K562 (cell line): ENCODE results near the gene ELSPBP1. TPM values are rescaled to one million over a fixed set of nuclear protein-coding genes. Genes with fewer than 3 reads are reported as not detected.

ENCODE experiments used
- ATAC-seq: fragments of 200-7000 bp; cut with Tn5 transposase; 3 replicates; pipeline ENCODE4 v1.9.1; 2020; ENCODE audit warnings: moderate library complexity
- BruUV-seq: library from RNA; stranded (reverse); fragments of 400-500 nt; replicated peaks from 2 replicates; lab custom pipeline; 2021; lab: Mats Ljungman, UMichigan
- CTCF ChIA-PET: fragments of 300-600 bp; formaldehyde crosslinking; extraction: SDS; loops from one replicate; lab custom pipeline; 2021; ENCODE audit warnings: low intra/inter-chr PET ratio; lab: Yijun Ruan, JAX
- POLR2A ChIA-PET: fragments of 300-600, 350-650 bp; sonication (Branson Sonifier 250); formaldehyde crosslinking; extraction: SDS; loops from one replicate; lab custom pipeline; 2021; ENCODE audit warnings: antibody characterized with exemption, inconsistent platforms; lab: Yijun Ruan, JAX
- DNase-seq, 4 experiments: peaks; one replicate each; pipeline versions ENCODE4 v3.0.0 to v3.0.0-alpha.2; 2011 to 2018; ENCODE audit warnings: low spot score in 3 of 4, mixed read lengths in 3 of 4; ENCODE audit errors: extremely low read depth in 1 of 4
- FAIRE-seq: peaks from 2 replicates; lab custom pipeline; 2011; peaks lifted over from hg19 to GRCh38; lab: Jason Lieb, UNC
- H2AFZ ChIP-seq: 2 replicates; pipeline ENCODE4 v1.6.0; 2011; ENCODE audit warnings: low read depth, low read length, control low read depth, inconsistent platforms
- H3K27ac ChIP-seq: fragments of 200-600 bp; 3 replicates; pipeline ENCODE4 v1.8.0; 2011; ENCODE audit warnings: low read depth, mild to moderate bottlenecking, control low read depth, inconsistent platforms, low read length, moderate library complexity, mixed read lengths; ENCODE audit errors: extremely low read depth
- H3K27me3 ChIP-seq, 2 experiments: fragments of 300-600 bp in 1 of 2; 2 replicates in 1 of 2; 3 replicates in 1 of 2; pipeline versions ENCODE4 v1.6.0 to v1.8.0; 2011; ENCODE audit warnings: inconsistent platforms in 2 of 2, low read length in 2 of 2, mild to moderate bottlenecking in 1 of 2, mixed read lengths in 1 of 2, moderate library complexity in 1 of 2; ENCODE audit not compliant: control insufficient read depth in 2 of 2, insufficient read depth in 2 of 2
- H3K36me3 ChIP-seq: fragments of 300-600 bp; 3 replicates; pipeline ENCODE4 v1.8.0; 2011; ENCODE audit warnings: mild to moderate bottlenecking, low read length, inconsistent platforms; ENCODE audit not compliant: control insufficient read depth, insufficient read depth
- H3K4me1 ChIP-seq, 2 experiments: fragments of 200-600 bp in 1 of 2; replicated peaks in 1 of 2; 2 replicates in 1 of 2; 3 replicates in 1 of 2; pipeline versions ENCODE4 v1.5.1 to v1.8.0; 2011; ENCODE audit warnings: inconsistent platforms in 2 of 2, low read length in 2 of 2, mild to moderate bottlenecking in 1 of 2, mixed read lengths in 1 of 2, moderate library complexity in 1 of 2; ENCODE audit not compliant: control insufficient read depth in 2 of 2, insufficient read depth in 2 of 2
- H3K4me2 ChIP-seq: 2 replicates; pipeline ENCODE4 v1.6.1; 2011; ENCODE audit warnings: low read length, control low read depth, inconsistent platforms, mixed read lengths; ENCODE audit not compliant: insufficient read depth
- H3K4me3 ChIP-seq: fragments of 200-600 bp; sonication (generic), shearing (Covaris generic); 2 replicates; pipeline ENCODE4 v1.5.1; 2016; ENCODE audit warnings: control low read depth, inconsistent platforms
- H3K79me2 ChIP-seq: fragments of 200-600 bp; 3 replicates; pipeline ENCODE4 v1.8.0; 2011; ENCODE audit warnings: low read length, inconsistent platforms; ENCODE audit not compliant: control insufficient read depth, insufficient read depth
- H3K9ac ChIP-seq, 2 experiments: 2 replicates each; pipeline versions ENCODE4 v1.6.0 to v1.6.1; 2011; ENCODE audit warnings: low read depth in 2 of 2, low read length in 2 of 2, control low read depth in 1 of 2, inconsistent platforms in 1 of 2, mild to moderate bottlenecking in 1 of 2, mixed read lengths in 1 of 2; ENCODE audit not compliant: insufficient read depth in 1 of 2
- H3K9me1 ChIP-seq: one replicate; pipeline ENCODE4 v1.6.0; 2011; ENCODE audit warnings: inconsistent platforms, mild to moderate bottlenecking, low read length, moderate library complexity; ENCODE audit not compliant: control insufficient read depth, insufficient read depth
- H3K9me3 ChIP-seq: replicated peaks from 2 replicates; pipeline ENCODE4 v1.5.1; 2011; ENCODE audit warnings: low read depth, low read length, inconsistent platforms; ENCODE audit not compliant: control insufficient read depth, insufficient read depth
- H4K20me1 ChIP-seq: replicated peaks from 2 replicates; pipeline ENCODE4 v1.6.1; 2011; ENCODE audit warnings: low read length, inconsistent platforms, mixed read lengths; ENCODE audit not compliant: control insufficient read depth, insufficient read depth
- ADNP ChIP-seq: fragments of 200-800 bp; sonication (Bioruptor generic); IDR thresholded peaks from 2 replicates; pipeline ENCODE4 v1.6.1; 2016; ENCODE audit warnings: missing genetic modification characterization, missing compliant biosample characterization
- ATF7 ChIP-seq: fragments of 450-650 bp; IDR thresholded peaks from 2 replicates; pipeline ENCODE4 v1.7.1; 2014; ENCODE audit warnings: mild to moderate bottlenecking, moderate library complexity
- CREM ChIP-seq: IDR thresholded peaks from 2 replicates; pipeline ENCODE4 v1.6.1; 2014; ENCODE audit warnings: antibody characterized with exemption, low read depth
- FOS ChIP-seq: IDR thresholded peaks from 3 replicates; pipeline ENCODE4 v1.6.1; 2011; ENCODE audit not compliant: insufficient read length; ENCODE audit errors: extremely low read depth
- HCFC1 ChIP-seq: IDR thresholded peaks from 2 replicates; pipeline ENCODE4 v1.6.1; 2012; ENCODE audit warnings: low read depth, low read length, improper control_type of control experiment
- MCM3 ChIP-seq: fragments of 450-650 bp; IDR thresholded peaks from 2 replicates; pipeline ENCODE4 v1.6.1; 2016
- PREB ChIP-seq: sonication (generic); formaldehyde crosslinking; IDR thresholded peaks from 2 replicates; pipeline ENCODE4 v1.8.1; 2023; ENCODE audit warnings: mild to moderate bottlenecking, missing genetic modification reagents
- RBM15 ChIP-seq: fragments of 200-400 bp; formaldehyde crosslinking; IDR thresholded peaks from 2 replicates; pipeline ENCODE4 v1.6.1; 2018; ENCODE audit warnings: mild to moderate bottlenecking, low read length, moderate library complexity; ENCODE audit not compliant: insufficient read depth
- SMARCB1 ChIP-seq: IDR thresholded peaks from 2 replicates; pipeline ENCODE4 v1.6.1; 2011; ENCODE audit warnings: improper control_type of control experiment, low read depth; ENCODE audit not compliant: insufficient read length
- SREBF2 ChIP-seq: sonication (generic); formaldehyde crosslinking; IDR thresholded peaks from 2 replicates; pipeline ENCODE4 v1.4.0; 2020; ENCODE audit warnings: mild to moderate bottlenecking, missing genetic modification reagents
- STAT5A ChIP-seq: IDR thresholded peaks from 2 replicates; pipeline ENCODE4 v1.6.1; 2012; ENCODE audit warnings: low read length, inconsistent platforms, borderline replicate concordance
- TSC22D4 ChIP-seq: fragments of 450-650 bp; IDR thresholded peaks from 2 replicates; pipeline ENCODE4 v1.6.1; 2016; ENCODE audit warnings: missing genetic modification characterization, missing biosample characterization, control low read depth
- ZNF124 ChIP-seq: sonication (generic); formaldehyde crosslinking; IDR thresholded peaks from 2 replicates; pipeline ENCODE4 v1.8.1; 2022; ENCODE audit warnings: missing genetic modification reagents
- ZNF146 ChIP-seq: IDR thresholded peaks from one replicate; pipeline ENCODE4 v1.6.1; 2018; ENCODE audit warnings: missing compliant biosample characterization; ENCODE audit not compliant: unreplicated experiment
- ZNF165 ChIP-seq: fragments of 250-450 bp; sonication (Bioruptor Pico); IDR thresholded peaks from 2 replicates; pipeline ENCODE4 v1.4.0; 2020; ENCODE audit warnings: borderline replicate concordance
- ZNF232 ChIP-seq: sonication (generic); formaldehyde crosslinking; IDR thresholded peaks from 2 replicates; pipeline ENCODE4 v1.8.0; 2022; ENCODE audit warnings: mild to moderate bottlenecking, missing genetic modification reagents
- ZNF668 ChIP-seq: fragments of 250-450 bp; sonication (Bioruptor Pico); IDR thresholded peaks from 2 replicates; pipeline ENCODE4 v1.8.0; 2022; ENCODE audit warnings: mild to moderate bottlenecking, inconsistent platforms
- WGBS: fragments of 100-300 bp; shearing (Covaris generic); methylation state at CpG from one replicate; pipeline ENCODE4 v1.1.6; 2016; ENCODE audit warnings: low coverage, mixed read lengths; ENCODE audit not compliant: insufficient coverage; ENCODE audit errors: missing lambda C conversion rate; 5-methylcytosine and 5-hydroxymethylcytosine counted together
- in situ Hi-C: fragments of 300-500 bp; cut with MboI; formaldehyde crosslinking; loops from 4 replicates; pipeline ENCODE4 v1.15.0; 2018; ENCODE audit warnings: inconsistent platforms, mixed read lengths
- intact Hi-C: fragments of 100-400 bp; cut with micrococcal nuclease; formaldehyde crosslinking; loops from 2 replicates; pipeline ENCODE4 v1.14.2; 2022
- polyA plus RNA-seq, 8 experiments: library from polyadenylated mRNA; depleted of rRNA in 4 of 8; stranded (reverse) in 5 of 8; unstranded in 3 of 8; fragments of >200 nt; fragmentation: Nextera tagmentation in 2 of 8; fragmentation: Illumina TruSeq in 1 of 8; extraction: Ambion mirVana in 2 of 8; extraction: Trizol in 1 of 8; gene quantifications; 2 replicates each; pipeline versions ENCODE4 v1.2.1 to v1.2.3, GENCODE V29; 2011 to 2014; ENCODE audit warnings: inconsistent platforms in 1 of 8, missing spikeins in 1 of 8
- total RNA-seq, 7 experiments: library from RNA; depleted of rRNA in 6 of 7; stranded (reverse); fragments of >200 nt in 6 of 7; fragmentation: Illumina TruSeq in 2 of 7; extraction: Trizol in 2 of 7; gene quantifications; 2 replicates each; pipeline versions ENCODE4 v1.2.1 to v1.2.3, GENCODE V29; 2011 to 2021; ENCODE audit warnings: low replicate concordance in 1 of 7

ELSPBP1 gene
- total and polyA plus RNA-seq, 9 of the 15 experiments (the other 6 are each of a cell fraction or from before 2014, with no cell fraction given): not detected

GRCh38 chr19:48044561-48044960 is 50.1 kb downstream of the ELSPBP1 start:
- no peaks in the 10 kb centered on the region for H4K20me1 ChIP-seq
- POLR2A ChIA-PET: interaction anchor here (1.2 kb wide), 1 partner anchor 17 kb away, joined by 4 read pairs; no protein-coding TSS in a partner anchor
- TF ChIP-seq RBM15 (no peak), ADNP (no peak), ATF7 (no peak), HCFC1 (no peak)
- H3K27me3 ChIP-seq: peaks cover 9 to 22% of the 10 kb centered on the region in 2 experiments; a peak in 3 of 5 replicates
- WGBS: 2% methylated on average over 5 of the region's 5 CpGs
- no peaks in the 10 kb centered on the region for H3K9me3 ChIP-seq
- no peak overlapping the region for H3K9ac ChIP-seq
- H3K79me2 ChIP-seq: no peaks in the 10 kb centered on the region
- no peak overlapping the region for H2AFZ ChIP-seq
- FAIRE-seq (no peak), DNase-seq (no peak), ATAC-seq (no peak)
- H3K36me3 ChIP-seq: no peaks in the 10 kb centered on the region
- H3K4me3 ChIP-seq: no peak overlapping the region
- in situ Hi-C loops: no loop called here
- H3K4me1 ChIP-seq: peaks cover 3% of the 10 kb centered on the region in 2 experiments; a peak in 2 of 5 replicates
- BruUV-seq: no TSS peak
- H3K27ac ChIP-seq: no peak overlapping the region
- H3K4me2 ChIP-seq: no peak overlapping the region
- H3K9me1 ChIP-seq: peaks cover 2% of the 10 kb centered on the region
- intact Hi-C loops: no loop called here
- CTCF ChIA-PET: no interaction called here

DNA sequence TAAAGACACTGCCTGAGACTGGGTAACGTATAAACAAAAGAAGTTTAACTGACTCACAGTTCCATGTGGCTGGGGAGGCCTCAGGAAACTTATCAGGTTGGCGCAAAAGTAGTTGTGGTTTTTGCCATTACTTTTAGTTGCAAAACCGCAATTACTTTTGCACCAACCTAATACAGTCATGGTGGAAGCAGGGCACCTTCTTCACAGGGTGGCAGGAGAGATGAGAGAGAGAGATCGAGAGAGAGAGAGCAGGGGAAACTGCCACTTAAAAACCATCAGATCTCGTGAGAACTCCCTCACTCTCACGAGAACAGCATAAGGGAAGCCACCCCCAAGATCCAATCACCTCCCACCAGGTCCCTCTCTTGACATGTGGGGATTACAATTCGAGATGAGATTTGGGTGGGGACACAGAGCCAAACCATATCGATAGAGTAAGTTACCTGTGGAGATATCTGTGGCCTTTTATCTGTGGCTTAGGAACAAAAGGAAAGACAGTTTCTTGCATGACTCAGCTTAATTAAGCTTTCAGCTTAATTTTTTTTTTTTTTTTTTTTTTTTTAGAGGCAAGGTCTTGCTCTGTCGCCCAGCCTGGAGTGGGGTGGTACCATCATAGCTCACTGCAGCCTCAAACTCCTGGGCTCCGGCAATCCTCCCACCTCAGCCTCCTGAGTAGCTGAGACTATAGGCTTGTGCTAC is 57.1 kb downstream of the ELSPBP1 start:
- WGBS: 11% methylated on average over 10 of the region's 10 CpGs
- H3K9me3 ChIP-seq: no peaks in the 10 kb centered on the region
- FAIRE-seq (no peak), ATAC-seq (no peak), DNase-seq (peak in 1 of 4 experiments; percentile 8)
- no peak overlapping the region for H2AFZ ChIP-seq
- no peaks in the 10 kb centered on the region; a peak in 1 of 5 replicates for H3K4me1 ChIP-seq
- BruUV-seq: no TSS peak
- no peaks in the 10 kb centered on the region for H3K9me1 ChIP-seq
- H4K20me1 ChIP-seq: no peaks in the 10 kb centered on the region
- in situ Hi-C loops: no loop called here
- H3K4me2 ChIP-seq: no peak overlapping the region
- ChIA-PET POLR2A (interaction anchor here (0.7 kb wide), 1 partner anchor 58 kb away, joined by 3 read pairs; no protein-coding TSS in a partner anchor), CTCF (no interaction called here)
- intact Hi-C loops: no loop called here
- H3K4me3 ChIP-seq: no peak overlapping the region
- no peaks in the 10 kb centered on the region for H3K79me2 ChIP-seq
- no peaks in the 10 kb centered on the region for H3K36me3 ChIP-seq
- H3K27ac ChIP-seq: no peak overlapping the region
- peaks cover 7 to 51% of the 10 kb centered on the region in 2 experiments for H3K27me3 ChIP-seq
- no peak overlapping the region for H3K9ac ChIP-seq
- no peak for TF ChIP-seq SREBF2
- TF ChIP-seq FOS: no peak
- TF ChIP-seq ZNF165 (CRISPR knock-in tag): no peak
- TF ChIP-seq ZNF668 (CRISPR knock-in tag): no peak
- TF ChIP-seq ZNF146: no peak
- TF ChIP-seq MCM3: no peak
- no peak for TF ChIP-seq STAT5A
- no peak for TF ChIP-seq CREM
- no peak for TF ChIP-seq PREB
- no peak for TF ChIP-seq ZNF124 (CRISPR knock-in tag)
- no peak for TF ChIP-seq TSC22D4
- TF ChIP-seq SMARCB1: no peak
- no peak for TF ChIP-seq ZNF232 (CRISPR knock-in tag)
